IPS-18c (cell line): ENCODE measurements around the gene CAMK2N1.
"Not testable (repeated sequence)": the region's sequence is repeated elsewhere in the genome, so short reads cannot be mapped to it uniquely, and the experiment has no call there.

Source experiments
- H3K4me3 ChIP-seq: 2 replicates; pipeline ENCODE4 v1.7.0; 2013; ENCODE audit warnings: low read depth, mild to moderate bottlenecking, low read length, moderate library complexity; ENCODE audit not compliant: insufficient read depth
- H3K9me3 ChIP-seq: one replicate; pipeline ENCODE4 v1.6.1; 2013; ENCODE audit warnings: mild to moderate bottlenecking, low read length, moderate library complexity; ENCODE audit not compliant: control insufficient read depth, insufficient read depth

CAMK2N1 gene

DNA sequence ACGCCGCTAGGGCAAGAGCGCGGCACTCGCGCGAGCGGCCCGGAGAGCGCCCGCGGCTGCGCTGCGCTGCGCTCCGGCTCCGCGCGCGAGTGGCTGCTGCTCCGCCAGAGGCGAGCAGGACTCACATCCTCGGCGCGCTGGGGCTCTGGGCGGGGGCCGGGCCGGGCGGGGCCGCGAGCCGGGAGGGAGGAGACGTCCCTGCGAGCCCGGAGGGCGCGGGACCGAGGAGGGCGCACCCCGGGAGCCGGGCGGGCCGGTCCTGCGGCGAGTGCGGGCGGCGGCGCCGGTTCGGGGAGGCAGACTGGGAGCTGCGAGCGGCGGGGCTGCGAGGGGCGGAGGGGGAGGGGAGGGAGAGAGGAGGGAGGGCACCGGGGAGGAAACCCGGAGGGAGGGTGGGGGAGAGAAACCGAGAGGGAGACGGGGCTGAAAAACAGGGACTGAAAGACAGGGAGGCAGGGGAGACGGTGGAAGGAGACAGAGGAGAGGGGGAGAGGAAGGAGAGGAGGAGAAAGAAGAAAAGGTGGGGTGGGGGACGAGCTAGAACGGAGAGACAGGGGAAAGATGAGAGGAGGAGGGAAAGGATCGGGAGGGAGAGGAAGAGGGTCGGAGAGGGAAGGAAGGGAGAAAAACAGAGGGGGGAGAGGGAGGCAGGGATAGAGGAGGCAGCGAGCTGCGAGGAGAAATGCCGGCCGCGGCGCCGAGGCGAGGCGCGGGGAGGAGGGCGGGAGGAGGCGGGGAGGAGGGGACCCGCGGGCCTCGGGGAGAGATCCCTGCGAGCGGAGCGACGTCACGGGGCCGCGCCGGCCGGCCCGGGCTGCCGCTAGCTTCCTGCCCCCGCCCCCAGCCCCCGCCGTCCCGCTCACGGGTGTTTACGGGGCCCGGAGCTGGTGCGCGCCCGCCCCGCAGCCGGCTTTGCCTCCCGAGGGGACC is at the start of gene CAMK2N1:
CAMK2N1 (minus strand) TSS at position 684 of the 930 bp plus-strand sequence. CDS start 831 bp downstream, outside the sequence.
- peak within 1 kb of the TSS; percentile 77 for H3K4me3 ChIP-seq
- H3K9me3 ChIP-seq, result no peaks in the 10 kb centered on the region

DNA sequence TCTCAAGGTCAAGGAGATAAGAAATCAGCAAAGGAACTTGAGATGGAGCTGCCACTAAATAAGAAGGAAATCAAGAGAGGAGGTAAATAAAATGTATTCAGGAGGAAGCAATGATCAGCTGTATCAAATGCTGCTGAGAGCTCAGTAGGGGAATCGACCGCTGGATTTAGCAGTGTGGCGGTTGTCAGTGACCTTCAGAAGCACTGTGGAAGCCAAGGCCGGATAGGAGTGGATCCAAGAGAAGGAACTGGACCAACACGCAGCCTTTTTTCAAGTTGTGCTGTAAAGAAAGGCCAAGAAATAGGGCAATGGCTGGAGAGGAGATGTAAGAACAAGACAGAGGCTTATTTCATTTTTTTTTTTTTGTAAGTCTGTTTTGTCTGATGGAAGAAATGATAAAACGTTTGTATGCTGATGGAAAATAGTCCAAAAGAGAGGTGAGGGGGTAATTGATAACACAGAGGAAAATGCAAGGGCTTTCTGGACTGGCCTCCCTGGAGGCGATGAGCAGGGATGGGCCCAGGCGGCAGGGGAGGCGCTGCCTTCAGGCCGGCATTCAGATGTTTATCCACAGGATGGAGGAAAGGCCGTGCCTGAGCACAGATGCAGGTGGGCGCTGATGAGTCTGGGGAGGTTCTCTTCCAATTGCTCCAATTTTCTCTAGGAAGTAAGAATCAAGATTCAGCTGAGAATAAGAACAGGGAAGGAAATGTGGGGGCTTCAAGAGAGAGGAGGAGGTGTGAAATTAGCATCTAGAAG is 48.8 kb upstream of the CAMK2N1 start:
- H3K4me3 ChIP-seq, result no peak overlapping the region
- peaks cover 2% of the 10 kb centered on the region for H3K9me3 ChIP-seq

DNA sequence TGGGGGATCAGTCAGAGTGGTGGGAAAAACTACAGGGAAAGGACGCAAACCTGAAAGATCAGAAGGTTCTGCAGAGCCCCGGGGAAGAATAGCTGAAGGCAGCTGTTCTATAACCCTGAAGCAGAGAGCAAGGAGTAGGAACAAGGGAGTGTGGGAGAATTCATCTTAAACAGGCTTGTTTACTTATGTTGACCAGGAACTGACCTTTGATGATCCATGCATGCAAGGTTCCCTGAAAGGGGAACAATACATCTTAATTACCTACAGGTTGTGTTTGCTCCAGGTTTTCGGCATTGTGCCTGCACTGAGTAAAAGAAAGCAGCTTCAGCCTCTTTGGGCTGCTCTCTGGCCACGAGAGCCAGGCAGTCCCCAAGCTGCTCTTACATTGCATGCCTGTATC is 47.6 kb upstream of the CAMK2N1 start:
- Histone ChIP-seq H3K9me3 (peaks cover 2% of the 10 kb centered on the region), H3K4me3 (no peak overlapping the region)

GRCh38 chr1:20530901-20531300 is 44.9 kb upstream of the CAMK2N1 start:
- Histone ChIP-seq H3K9me3 (no peaks in the 10 kb centered on the region), H3K4me3 (no peak overlapping the region)

DNA sequence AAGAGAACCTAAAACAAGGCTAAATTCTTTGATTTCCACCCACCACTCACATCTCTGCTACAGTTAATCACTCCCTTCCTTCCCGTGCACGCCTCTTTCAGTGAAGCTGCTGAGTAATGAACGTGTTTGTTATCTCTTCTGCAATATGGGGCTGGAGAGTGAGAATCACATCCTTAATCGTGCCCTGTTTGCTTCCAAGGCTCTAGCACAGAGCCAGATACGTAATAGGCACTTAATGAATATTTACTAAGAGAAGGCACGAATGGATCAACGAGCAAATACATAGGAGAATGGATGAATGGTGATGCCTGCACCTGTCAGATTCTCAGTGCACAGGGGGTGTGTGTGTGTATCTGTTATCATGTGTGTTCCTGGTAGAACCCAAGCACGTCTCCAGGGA is 44.3 kb upstream of the CAMK2N1 start:
- Histone ChIP-seq H3K9me3 (no peaks in the 10 kb centered on the region), H3K4me3 (no peak overlapping the region)

- Histone ChIP-seq H3K4me3 (no peak overlapping the region), H3K9me3 (no peaks in the 10 kb centered on the region)
Measured at GRCh38 chr1:20528221-20528620, 42.2 kb upstream of the CAMK2N1 start.

GRCh38 chr1:20526267-20526666 is 40.3 kb upstream of the CAMK2N1 start:
- Histone ChIP-seq H3K4me3 (no peak overlapping the region), H3K9me3 (no peaks in the 10 kb centered on the region)

DNA sequence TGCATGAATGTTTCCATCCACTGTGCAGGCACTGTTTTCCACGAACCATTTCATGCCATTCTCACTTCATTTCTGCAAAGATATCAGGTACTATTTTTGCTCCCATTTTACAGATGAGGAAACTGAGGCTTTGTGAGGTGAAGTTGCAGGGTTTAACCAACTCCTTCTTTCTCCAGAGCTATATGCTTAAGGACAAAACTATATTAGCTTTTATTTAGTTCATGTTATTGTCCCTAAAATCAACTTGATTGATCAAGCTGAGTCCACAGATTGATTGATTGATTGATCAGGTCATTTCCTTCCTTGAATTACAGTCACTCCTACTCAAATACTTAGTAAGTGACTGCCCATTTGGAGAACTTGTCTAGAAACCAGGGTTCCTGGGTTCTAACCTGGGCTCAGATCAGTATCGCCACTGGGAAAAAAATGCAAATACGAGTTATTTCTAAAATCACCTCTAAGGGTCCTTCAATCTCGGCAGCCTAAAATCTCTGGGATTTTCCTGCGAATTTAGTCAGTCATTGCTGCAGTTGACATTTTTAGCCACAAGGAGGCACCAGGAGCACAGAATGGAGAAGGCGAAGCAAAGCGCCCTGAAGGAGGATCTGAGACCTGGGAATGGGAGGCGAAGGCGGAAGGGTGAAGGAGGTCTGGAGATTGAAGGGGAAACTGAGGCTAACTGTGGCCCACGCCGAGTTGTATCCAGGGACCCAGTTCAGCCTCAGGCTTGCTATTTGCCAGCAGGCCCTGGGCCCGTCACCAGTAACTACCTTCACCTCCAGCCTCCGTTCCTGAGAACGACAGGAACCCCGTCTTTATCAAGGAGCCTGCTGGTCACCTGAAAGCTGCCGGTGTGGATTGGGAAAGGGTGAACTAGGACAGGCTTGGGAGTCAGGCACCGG is 36.2 kb upstream of the CAMK2N1 start:
- no peaks in the 10 kb centered on the region for H3K9me3 ChIP-seq
- H3K4me3 ChIP-seq, result no peak overlapping the region

- H3K9me3 ChIP-seq, H3K4me3 ChIP-seq: not testable (repeated sequence)
Measured at GRCh38 chr1:20519609-20520262, 33.7 kb upstream of the CAMK2N1 start.

DNA sequence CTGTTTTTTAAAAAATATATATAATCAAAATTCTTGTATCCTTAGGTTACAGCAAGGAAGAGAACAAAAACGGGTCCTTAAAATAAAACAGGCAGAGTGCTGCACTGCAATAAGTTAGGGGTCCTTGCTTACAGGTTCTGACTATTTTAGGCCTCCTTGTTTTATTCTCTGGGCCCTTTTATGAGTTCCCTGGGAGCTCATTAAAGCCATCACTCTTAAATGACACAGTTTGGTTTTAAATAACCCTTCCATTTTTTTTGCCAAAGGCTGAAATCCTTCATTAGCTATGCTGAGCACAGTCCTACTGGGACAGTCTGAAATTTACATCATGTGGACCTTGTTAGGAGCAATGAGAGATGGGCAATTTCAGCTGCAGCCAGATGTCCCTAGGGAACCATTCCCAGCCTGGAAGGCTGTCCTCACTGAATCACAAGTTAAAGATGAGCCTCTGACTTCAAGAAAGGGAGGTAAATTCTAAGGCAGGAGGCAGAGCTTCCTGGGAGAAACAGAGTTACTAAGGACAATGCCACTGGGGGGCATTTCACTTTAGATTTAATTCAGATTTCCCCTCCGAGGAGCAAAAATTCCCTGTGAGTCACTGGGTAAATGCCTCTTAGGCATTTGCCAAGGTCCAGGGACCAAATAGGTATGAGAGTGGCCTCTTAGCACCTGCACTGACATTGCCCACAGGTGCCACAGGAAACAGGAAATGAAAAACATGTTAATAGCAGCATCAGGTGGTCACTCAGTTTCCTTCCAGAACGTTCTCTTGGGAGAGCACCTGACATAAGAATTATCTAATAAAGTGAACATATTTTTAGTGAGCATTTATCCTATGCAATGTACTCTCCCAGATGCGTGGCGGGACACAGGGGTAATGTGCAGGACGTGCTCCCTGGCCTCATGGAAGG is 25.8 kb upstream of the CAMK2N1 start:
- no peak overlapping the region for H3K4me3 ChIP-seq
- H3K9me3 ChIP-seq, result no peaks in the 10 kb centered on the region

GRCh38 chr1:20508411-20508771 is 22.4 kb upstream of the CAMK2N1 start:
- H3K4me3 ChIP-seq, result peak overlapping the region; percentile 77
- no peaks in the 10 kb centered on the region for H3K9me3 ChIP-seq

DNA sequence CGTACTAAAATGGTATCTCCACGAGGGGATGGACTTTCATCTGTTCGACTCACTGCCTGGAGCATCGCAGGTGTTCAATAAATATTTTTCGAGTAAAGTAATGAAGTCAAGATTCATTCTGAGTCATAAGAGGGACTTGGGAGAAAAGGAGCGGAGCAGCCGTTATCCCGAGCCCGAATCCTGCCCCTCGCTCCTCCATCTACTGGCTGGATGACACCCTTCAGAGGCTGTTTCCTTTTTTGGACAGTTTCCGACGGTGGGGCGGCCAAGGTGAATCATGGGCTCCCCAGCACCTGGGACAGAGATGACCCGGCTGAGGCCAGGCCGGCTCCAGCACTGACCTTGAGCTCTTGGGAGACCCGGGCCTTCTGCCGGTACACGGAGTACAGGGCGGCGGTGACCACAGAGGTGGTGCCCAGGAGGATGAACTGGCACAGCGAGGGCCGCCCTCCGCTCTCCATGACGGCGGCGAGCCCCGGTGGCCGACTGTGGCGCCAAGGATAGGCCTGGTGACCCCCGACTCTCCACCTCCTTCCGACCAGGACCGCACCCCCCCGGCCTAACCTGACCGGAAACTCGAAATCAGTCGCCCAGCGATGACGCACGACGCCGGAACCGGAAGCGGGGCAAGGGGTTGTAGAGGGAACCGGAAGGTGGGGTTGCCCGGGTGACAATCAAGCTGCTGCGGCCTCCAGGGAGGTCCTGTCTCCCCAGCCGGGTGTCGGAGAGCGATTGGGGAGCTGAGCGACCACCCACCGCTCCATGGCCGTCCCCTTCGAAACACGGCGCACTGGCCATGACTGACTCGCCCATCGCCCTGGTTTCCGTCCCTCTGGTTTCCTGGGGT is 21.8 kb upstream of the CAMK2N1 start, which contains the start of gene MUL1:
MUL1 (minus strand) TSS at position 588 of the 847 bp plus-strand sequence; CDS start at position 461, 127 bp downstream.
- Histone ChIP-seq H3K9me3 (no peaks in the 10 kb centered on the region), H3K4me3 (peak within 1 kb of the TSS; percentile 77)

DNA sequence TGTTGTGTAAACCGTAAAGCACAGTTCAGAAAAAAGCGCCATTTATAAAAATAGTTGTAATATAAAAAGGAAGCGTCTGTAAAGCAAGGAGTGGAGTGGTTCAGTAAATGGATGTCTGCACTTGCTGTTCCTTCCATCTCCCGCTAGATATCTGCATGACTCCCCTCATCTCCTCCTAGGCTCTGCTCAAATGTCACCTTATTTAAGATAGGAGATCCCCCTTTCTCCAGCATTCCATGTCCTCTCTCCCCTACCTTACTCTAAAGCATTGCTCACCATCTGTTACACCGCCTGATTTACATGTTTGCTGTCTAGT is 21.2 kb upstream of the CAMK2N1 start:
- peak overlapping the region; percentile 77 for H3K4me3 ChIP-seq
- no peaks in the 10 kb centered on the region for H3K9me3 ChIP-seq

DNA sequence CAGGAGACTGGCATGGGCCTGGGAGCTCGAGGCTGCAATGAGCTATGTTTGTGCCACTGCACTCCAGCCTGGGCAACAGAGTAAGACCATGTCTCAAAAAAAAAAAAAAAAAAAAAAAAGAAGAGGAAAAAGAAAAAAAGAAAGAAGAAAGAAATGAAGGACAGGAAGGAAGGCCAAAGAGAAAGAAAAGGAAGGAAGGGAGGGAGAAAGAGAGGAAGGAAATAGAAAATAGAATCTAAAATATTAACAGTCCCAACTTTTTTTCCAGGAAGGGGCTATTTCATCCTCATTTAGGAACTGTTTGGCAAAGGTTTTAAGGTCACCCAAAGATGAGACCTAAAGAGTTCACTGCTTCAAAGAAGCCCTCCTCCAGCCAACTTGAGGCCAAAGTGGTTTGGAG is 19.5 kb upstream of the CAMK2N1 start:
- Histone ChIP-seq H3K4me3 (no peak overlapping the region), H3K9me3 (no peaks in the 10 kb centered on the region)

- H3K4me3 ChIP-seq, result no peak overlapping the region
Measured at GRCh38 chr1:20500716-20501115, 14.7 kb upstream of the CAMK2N1 start.

More at GRCh38 chr1:20500716-20501115, 14.7 kb upstream of the CAMK2N1 start:
- no peaks in the 10 kb centered on the region for H3K9me3 ChIP-seq
